Mesenchymal stem cell (in vitro differentiated cells and primary cell): ENCODE data around the gene TNFAIP1.

Experiments
- DNase-seq: peaks from one replicate; pipeline ENCODE4 v3.0.0-alpha.2; 2013
- H2AFZ ChIP-seq: one replicate; pipeline ENCODE4 v1.6.1; 2013; ENCODE audit warnings: low read depth, mild to moderate bottlenecking, control low read depth, inconsistent platforms, low read length, moderate library complexity
- H2AK5ac ChIP-seq: 2 replicates; pipeline ENCODE4 v1.6.1; 2013; ENCODE audit warnings: low read length, moderate library complexity, mild to moderate bottlenecking, inconsistent platforms; ENCODE audit not compliant: severe bottlenecking
- H2BK120ac ChIP-seq: one replicate; pipeline ENCODE4 v1.6.1; 2013; ENCODE audit warnings: low read depth, mild to moderate bottlenecking, inconsistent platforms, low read length, moderate library complexity
- H2BK12ac ChIP-seq, 2 experiments: one replicate each; pipeline ENCODE4 v1.6.1; 2013; ENCODE audit warnings: inconsistent platforms in 2 of 2, low read length in 2 of 2, mild to moderate bottlenecking in 2 of 2, moderate library complexity in 2 of 2, control low read depth in 1 of 2
- H2BK15ac ChIP-seq: one replicate; pipeline ENCODE4 v1.6.1; 2013; ENCODE audit warnings: mild to moderate bottlenecking, low read depth, inconsistent platforms; ENCODE audit not compliant: poor library complexity, severe bottlenecking
- H2BK5ac ChIP-seq: 2 replicates; pipeline ENCODE4 v1.6.1; 2013; ENCODE audit warnings: low read depth, mild to moderate bottlenecking, low read length, control low read depth, inconsistent platforms; ENCODE audit not compliant: poor library complexity, severe bottlenecking
- H3K14ac ChIP-seq, 2 experiments: one replicate each; pipeline ENCODE4 v1.6.1; 2013; ENCODE audit warnings: inconsistent platforms in 2 of 2, low read length in 2 of 2, control low read depth in 1 of 2, mild to moderate bottlenecking in 1 of 2, moderate library complexity in 1 of 2
- H3K18ac ChIP-seq, 2 experiments: one replicate each; pipeline ENCODE4 v1.6.1; 2013; ENCODE audit warnings: inconsistent platforms in 2 of 2, low read length in 2 of 2, control low read depth in 1 of 2, low read depth in 1 of 2, mild to moderate bottlenecking in 1 of 2
- H3K23ac ChIP-seq, 2 experiments: one replicate each; pipeline ENCODE4 v1.6.1; 2013; ENCODE audit warnings: inconsistent platforms in 2 of 2, low read length in 2 of 2, mild to moderate bottlenecking in 2 of 2, moderate library complexity in 2 of 2, control low read depth in 1 of 2
- H3K27ac ChIP-seq: 2 replicates; pipeline ENCODE4 v1.5.1; 2013; ENCODE audit warnings: mild to moderate bottlenecking, moderate library complexity, low read length, control low read depth, inconsistent platforms; ENCODE audit not compliant: poor library complexity, severe bottlenecking
- H3K27me3 ChIP-seq, 2 experiments: 2 replicates each; pipeline versions ENCODE4 v1.6.1 to v1.7.0; 2013; ENCODE audit warnings: low read length in 2 of 2, mild to moderate bottlenecking in 2 of 2, moderate library complexity in 2 of 2, control low read depth in 1 of 2, inconsistent platforms in 1 of 2; ENCODE audit not compliant: control insufficient read depth in 1 of 2, insufficient read depth in 1 of 2
- H3K36me3 ChIP-seq, 2 experiments: 2 replicates each; pipeline versions ENCODE4 v1.6.1 to v1.7.0; 2013; ENCODE audit warnings: low read length in 2 of 2, control low read depth in 1 of 2, inconsistent platforms in 1 of 2, low read depth in 1 of 2, mild to moderate bottlenecking in 1 of 2; ENCODE audit not compliant: insufficient read depth in 2 of 2, control insufficient read depth in 1 of 2
- H3K4ac ChIP-seq, 2 experiments: one replicate each; pipeline ENCODE4 v1.6.1; 2013; ENCODE audit warnings: inconsistent platforms in 2 of 2, low read length in 2 of 2, mild to moderate bottlenecking in 2 of 2, moderate library complexity in 2 of 2, control low read depth in 1 of 2, low read depth in 1 of 2
- H3K4me1 ChIP-seq: 2 replicates; pipeline ENCODE4 v1.6.1; 2013; ENCODE audit warnings: low read depth, low read length, control low read depth; ENCODE audit not compliant: control insufficient read depth, insufficient read depth
- H3K4me2 ChIP-seq: 2 replicates; pipeline ENCODE4 v1.6.1; 2013; ENCODE audit warnings: low read length, mild to moderate bottlenecking, inconsistent platforms; ENCODE audit not compliant: poor library complexity, severe bottlenecking
- H3K4me3 ChIP-seq, 2 experiments: 2 replicates each; pipeline versions ENCODE4 v1.5.1 to v1.7.0; 2013; ENCODE audit warnings: low read length in 2 of 2, mild to moderate bottlenecking in 2 of 2, control low read depth in 1 of 2, low read depth in 1 of 2; ENCODE audit not compliant: insufficient read depth in 1 of 2
- H3K79me1 ChIP-seq: replicated peaks from 2 replicates; pipeline ENCODE4 v1.6.1; 2013; ENCODE audit warnings: mild to moderate bottlenecking, control low read depth, low read length, inconsistent platforms; ENCODE audit not compliant: poor library complexity, severe bottlenecking
- H3K9ac ChIP-seq: 2 replicates; pipeline ENCODE4 v1.7.0; 2013; ENCODE audit warnings: mild to moderate bottlenecking, low read length, moderate library complexity
- H3K9me3 ChIP-seq: 2 replicates; pipeline ENCODE4 v1.7.0; 2013; ENCODE audit warnings: mild to moderate bottlenecking, low read length; ENCODE audit not compliant: control insufficient read depth
- H4K8ac ChIP-seq: one replicate; pipeline ENCODE4 v1.6.1; 2013; ENCODE audit warnings: inconsistent platforms, mild to moderate bottlenecking, low read length, moderate library complexity
- H4K91ac ChIP-seq: one replicate; pipeline ENCODE4 v1.6.1; 2013; ENCODE audit warnings: mild to moderate bottlenecking, low read length, inconsistent platforms
- WGBS: methylation state at CpG from one replicate; pipeline ENCODE4 v1.1.7; 2013; ENCODE audit warnings: mixed read lengths; 5-methylcytosine and 5-hydroxymethylcytosine counted together

Gene TNFAIP1

DNA sequence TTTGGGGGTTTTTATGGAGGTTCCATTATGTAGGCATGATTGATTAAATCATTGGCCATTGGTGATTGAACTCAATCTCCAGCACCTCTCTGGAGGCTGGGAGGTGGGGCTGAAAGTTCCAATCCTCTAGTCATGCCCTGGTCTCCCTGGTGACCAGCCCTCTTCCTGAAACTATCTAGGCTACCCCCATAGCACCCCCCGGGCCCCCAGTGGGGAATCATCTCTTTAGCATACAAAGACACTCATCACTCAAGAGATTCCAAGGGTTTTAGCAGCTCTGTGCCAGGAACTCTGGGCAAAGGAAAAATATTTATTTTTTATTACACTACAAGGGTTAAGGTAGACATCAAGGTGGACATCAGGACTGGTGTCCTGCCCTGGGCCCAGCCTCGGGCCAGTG, 59.9 kb downstream of the TNFAIP1 start:
- Histone ChIP-seq H3K4me3 (no peak overlapping the region), H3K4ac (no peak overlapping the region), H3K9me3 (no peaks in the 10 kb centered on the region), H3K4me1 (peaks cover 19% of the 10 kb centered on the region), H3K27me3 (no peaks in the 10 kb centered on the region), H4K91ac (no peak overlapping the region), H4K8ac (no peak overlapping the region), H2BK120ac (no peak overlapping the region), H3K23ac (no peak overlapping the region), H3K79me1 (no peaks in the 10 kb centered on the region), H3K14ac (no peak overlapping the region), H3K9ac (no peak overlapping the region), H2BK15ac (no peak overlapping the region), H3K27ac (no peak overlapping the region), H3K18ac (no peak overlapping the region), H3K36me3 (peaks cover 17 to 30% of the 10 kb centered on the region in 2 experiments), H2AFZ (no peak overlapping the region), H2BK5ac (no peak overlapping the region), H2BK12ac (no peak overlapping the region), H2AK5ac (no peak overlapping the region), H3K4me2 (no peak overlapping the region)
- WGBS: 80% methylated on average over 2 of the region's 2 CpGs
- no peak for DNase-seq

DNA sequence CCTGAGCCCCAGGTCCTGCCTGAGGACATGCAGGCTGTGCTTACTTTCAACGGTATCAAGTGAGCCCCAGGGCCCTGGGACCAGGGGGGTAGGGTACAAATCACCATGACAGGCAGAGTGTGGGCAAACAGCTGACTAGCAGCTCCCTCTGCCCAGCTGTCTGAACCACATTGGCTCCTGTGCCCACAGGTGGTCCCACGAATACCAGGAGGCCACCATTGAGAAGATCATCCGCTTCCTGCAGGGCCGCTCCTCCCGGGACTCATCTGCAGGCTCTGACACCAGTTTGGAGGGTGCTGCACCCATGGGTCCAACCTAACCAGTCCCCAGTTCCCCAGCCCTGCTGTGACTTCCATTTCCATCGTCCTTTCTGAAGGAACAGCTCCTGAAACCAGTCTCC, 60.4 kb downstream of the TNFAIP1 start:
- H4K8ac ChIP-seq: no peak overlapping the region
- no peaks in the 10 kb centered on the region for H3K27me3 ChIP-seq
- H3K14ac ChIP-seq: no peak overlapping the region
- H3K18ac ChIP-seq: no peak overlapping the region
- DNase-seq: no peak
- H2AK5ac ChIP-seq: no peak overlapping the region
- no peak overlapping the region for H3K9ac ChIP-seq
- H2BK12ac ChIP-seq: no peak overlapping the region
- H3K79me1 ChIP-seq: no peaks in the 10 kb centered on the region
- no peak overlapping the region for H2BK5ac ChIP-seq
- no peak overlapping the region for H4K91ac ChIP-seq
- no peak overlapping the region for H3K4ac ChIP-seq
- peaks cover 19% of the 10 kb centered on the region for H3K4me1 ChIP-seq
- H3K27ac ChIP-seq: no peak overlapping the region
- no peaks in the 10 kb centered on the region for H3K9me3 ChIP-seq
- H3K36me3 ChIP-seq: peaks cover 17 to 30% of the 10 kb centered on the region in 2 experiments
- WGBS: 85% methylated on average over 6 of the region's 6 CpGs
- no peak overlapping the region for H2BK15ac ChIP-seq
- no peak overlapping the region for H2AFZ ChIP-seq
- H3K23ac ChIP-seq: no peak overlapping the region
- no peak overlapping the region for H3K4me3 ChIP-seq
- H2BK120ac ChIP-seq: no peak overlapping the region
- H3K4me2 ChIP-seq: no peak overlapping the region
